Epithelial cell of proximal tubule (primary cell): ENCODE data around the gene DVL3. TPM values are rescaled to one million over a fixed set of nuclear protein-coding genes. Genes with fewer than 3 reads are reported as not detected.

Experiments
- DNase-seq: peaks from one replicate; pipeline ENCODE4 v3.0.0-alpha.2; 2011; ENCODE audit warnings: low read depth
- H3K4me3 ChIP-seq: 2 replicates; pipeline ENCODE4 v1.5.1; 2011; ENCODE audit warnings: low read depth, mild to moderate bottlenecking, low read length
- total RNA-seq: library from RNA; depleted of rRNA; stranded (reverse); fragments of >200 nt; gene quantifications from 2 replicates; pipeline ENCODE4 v1.2.3, GENCODE V29; 2015
- TF ChIP-seq, protein P1 (sequence below): conservative IDR thresholded peaks from 2 replicates; pipeline ENCODE4 v1.5.1; 2012; ENCODE audit warnings: low read depth, mild to moderate bottlenecking, low read length

DVL3 gene
- total RNA-seq, 1 donor from 2014 or later: 38.2 TPM

- TF ChIP-seq, protein P1, sequence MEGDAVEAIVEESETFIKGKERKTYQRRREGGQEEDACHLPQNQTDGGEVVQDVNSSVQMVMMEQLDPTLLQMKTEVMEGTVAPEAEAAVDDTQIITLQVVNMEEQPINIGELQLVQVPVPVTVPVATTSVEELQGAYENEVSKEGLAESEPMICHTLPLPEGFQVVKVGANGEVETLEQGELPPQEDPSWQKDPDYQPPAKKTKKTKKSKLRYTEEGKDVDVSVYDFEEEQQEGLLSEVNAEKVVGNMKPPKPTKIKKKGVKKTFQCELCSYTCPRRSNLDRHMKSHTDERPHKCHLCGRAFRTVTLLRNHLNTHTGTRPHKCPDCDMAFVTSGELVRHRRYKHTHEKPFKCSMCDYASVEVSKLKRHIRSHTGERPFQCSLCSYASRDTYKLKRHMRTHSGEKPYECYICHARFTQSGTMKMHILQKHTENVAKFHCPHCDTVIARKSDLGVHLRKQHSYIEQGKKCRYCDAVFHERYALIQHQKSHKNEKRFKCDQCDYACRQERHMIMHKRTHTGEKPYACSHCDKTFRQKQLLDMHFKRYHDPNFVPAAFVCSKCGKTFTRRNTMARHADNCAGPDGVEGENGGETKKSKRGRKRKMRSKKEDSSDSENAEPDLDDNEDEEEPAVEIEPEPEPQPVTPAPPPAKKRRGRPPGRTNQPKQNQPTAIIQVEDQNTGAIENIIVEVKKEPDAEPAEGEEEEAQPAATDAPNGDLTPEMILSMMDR: no peak
- no peak overlapping the region for H3K4me3 ChIP-seq
- DNase-seq: no peak
These were observed 16.4 kb downstream of the DVL3 start for GRCh38 chr3:184171562-184171961.

DNA sequence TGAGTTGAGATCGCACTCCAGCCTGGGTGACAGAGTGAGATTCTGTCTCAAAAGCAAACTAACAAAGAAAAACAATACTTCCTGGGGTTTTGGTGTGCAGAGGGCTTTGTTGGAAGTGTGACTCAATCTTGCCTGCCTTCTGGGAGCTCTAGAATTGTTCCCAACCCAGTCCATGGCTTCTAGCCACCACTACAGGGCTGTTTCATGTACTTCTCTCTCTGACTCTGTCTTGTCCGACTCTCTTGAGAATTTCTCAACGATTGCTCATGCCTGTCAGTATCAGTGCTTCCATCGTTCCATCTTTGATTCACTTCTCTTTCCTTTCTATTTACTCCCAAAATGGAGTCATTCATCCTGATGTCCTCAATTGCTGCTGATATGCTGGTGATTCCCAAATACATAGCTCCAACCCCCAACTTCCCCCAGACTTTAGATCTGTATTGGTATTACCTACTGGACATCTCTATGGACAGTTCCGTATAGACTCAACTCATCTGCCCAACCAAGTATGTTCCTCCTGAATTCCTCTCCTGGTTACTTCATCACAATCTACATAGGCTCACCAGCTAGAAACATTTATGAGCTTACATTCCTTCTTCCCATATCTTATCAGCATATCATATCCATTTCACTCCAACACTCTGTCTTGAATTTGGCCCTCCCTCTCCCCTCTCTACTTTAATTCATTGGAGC, 17.6 kb downstream of the DVL3 start:
- TF ChIP-seq, protein P1: no peak
- no peak for DNase-seq
- H3K4me3 ChIP-seq: no peak overlapping the region

DNA sequence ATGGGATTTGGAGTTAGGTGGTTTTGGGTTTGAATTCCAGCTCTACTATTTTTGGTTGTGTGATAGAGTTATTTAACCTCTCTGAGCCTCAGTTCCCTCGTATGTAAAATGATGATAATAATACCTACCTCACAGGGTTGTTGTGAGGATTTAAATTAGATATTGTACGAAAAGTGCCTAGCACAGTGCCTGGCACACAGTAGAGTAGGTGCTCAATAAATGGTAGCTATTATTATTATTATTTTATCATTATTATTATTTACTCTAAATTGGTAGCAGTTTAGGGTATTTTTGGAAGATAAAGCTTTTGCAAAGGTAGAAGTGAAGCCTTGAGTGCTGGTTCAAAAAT, 18.2 kb downstream of the DVL3 start:
- no peak for DNase-seq
- no peak overlapping the region for H3K4me3 ChIP-seq
- TF ChIP-seq, protein P1: no peak

- TF ChIP-seq, protein P1: no peak
- DNase-seq: no peak
- no peak overlapping the region for H3K4me3 ChIP-seq
These were observed 19.1 kb downstream of the DVL3 start for GRCh38 chr3:184174284-184174645.

GRCh38 chr3:184174646-184175492, 19.7 kb downstream of the DVL3 start, which contains the start of gene AP2M1:
Gene AP2M1, plus strand, starts transcription at chr3:184174855. Its CDS starts 2,139 bp downstream, at chr3:184176994.
- TF ChIP-seq, protein P1: peak; percentile 8
- H3K4me3 ChIP-seq: peak within 1 kb of the TSS; percentile 91
- DNase-seq: peak; percentile 91

DNA sequence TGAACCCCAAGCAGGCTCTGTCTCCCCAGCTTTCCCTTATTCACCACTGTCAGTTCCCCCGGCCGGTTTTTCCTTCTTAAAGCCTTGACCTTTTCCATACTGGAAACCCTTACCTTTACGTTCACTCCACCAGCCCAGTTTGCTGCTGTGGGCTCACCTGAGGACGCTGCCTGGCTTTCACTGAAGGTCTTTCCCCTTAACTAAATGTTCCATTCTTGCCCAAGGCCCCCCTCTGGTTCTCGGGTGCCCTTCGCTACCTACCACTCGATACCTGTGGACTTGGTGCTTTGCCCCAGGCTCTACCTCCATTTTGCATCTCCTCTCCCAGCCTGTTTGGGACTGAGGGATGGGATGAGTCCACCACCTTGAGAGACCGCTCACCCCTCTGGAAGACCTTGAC, 20.3 kb downstream of the DVL3 start:
- DNase-seq: no peak
- TF ChIP-seq, protein P1: no peak
- peak overlapping the region; percentile 91 for H3K4me3 ChIP-seq
